HG02642 (cell line): Measurements from ENCODE around the gene PTPRE.

Source experiments
- ATAC-seq: cut with Tn5 transposase; IDR thresholded peaks from one replicate; pipeline ENCODE4 v1.9.1; 2021; ENCODE audit warnings: mild to moderate bottlenecking; ENCODE audit not compliant: unreplicated experiment, poor library complexity

PTPRE gene

DNA sequence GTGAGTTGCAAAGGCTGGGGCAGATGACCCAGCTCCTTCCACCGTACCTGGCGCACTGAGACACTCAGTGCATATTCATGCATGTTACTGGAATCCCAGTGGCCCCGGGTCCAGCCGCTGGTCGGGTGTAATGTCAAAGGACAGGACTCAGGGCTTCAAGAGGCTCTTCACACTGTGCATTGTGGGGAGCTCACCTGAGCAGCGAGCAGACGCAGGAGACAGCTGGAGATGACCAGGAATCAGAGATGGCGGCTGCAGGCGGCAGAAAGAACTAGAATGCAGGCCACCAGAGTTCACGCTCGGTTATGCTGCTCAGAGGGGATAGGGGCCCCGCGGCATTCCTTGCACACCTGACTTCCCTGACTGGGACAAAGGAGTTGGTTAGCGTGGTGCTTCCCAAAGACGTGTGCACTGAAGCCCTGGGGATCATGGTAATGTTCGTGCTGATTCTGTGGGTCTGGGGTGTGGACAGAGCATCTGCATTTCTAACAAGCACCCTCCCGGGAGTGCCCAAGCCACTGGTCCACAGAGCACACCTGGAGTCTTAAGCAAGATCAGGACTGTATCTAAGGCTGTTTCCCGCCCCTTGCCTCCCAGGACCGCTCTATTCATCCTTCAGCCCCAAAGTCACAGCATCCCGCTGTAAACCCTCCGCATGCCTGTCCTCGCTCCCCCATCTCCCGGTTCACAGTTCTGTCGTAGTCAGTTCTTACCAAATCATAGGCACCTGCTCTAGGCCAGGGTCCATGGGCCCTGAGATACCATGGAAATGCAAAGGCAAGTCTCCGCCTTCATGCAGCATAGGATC, 148.4 kb downstream of the PTPRE start:
- ATAC-seq, result no peak

- no peak for ATAC-seq
These were observed 149.6 kb downstream of the PTPRE start for GRCh38 chr10:128056303-128057050.

GRCh38 chr10:128058106-128058749, 151.3 kb downstream of the PTPRE start:
- no peak for ATAC-seq

GRCh38 chr10:128058750-128059134, 151.8 kb downstream of the PTPRE start:
- no peak for ATAC-seq

DNA sequence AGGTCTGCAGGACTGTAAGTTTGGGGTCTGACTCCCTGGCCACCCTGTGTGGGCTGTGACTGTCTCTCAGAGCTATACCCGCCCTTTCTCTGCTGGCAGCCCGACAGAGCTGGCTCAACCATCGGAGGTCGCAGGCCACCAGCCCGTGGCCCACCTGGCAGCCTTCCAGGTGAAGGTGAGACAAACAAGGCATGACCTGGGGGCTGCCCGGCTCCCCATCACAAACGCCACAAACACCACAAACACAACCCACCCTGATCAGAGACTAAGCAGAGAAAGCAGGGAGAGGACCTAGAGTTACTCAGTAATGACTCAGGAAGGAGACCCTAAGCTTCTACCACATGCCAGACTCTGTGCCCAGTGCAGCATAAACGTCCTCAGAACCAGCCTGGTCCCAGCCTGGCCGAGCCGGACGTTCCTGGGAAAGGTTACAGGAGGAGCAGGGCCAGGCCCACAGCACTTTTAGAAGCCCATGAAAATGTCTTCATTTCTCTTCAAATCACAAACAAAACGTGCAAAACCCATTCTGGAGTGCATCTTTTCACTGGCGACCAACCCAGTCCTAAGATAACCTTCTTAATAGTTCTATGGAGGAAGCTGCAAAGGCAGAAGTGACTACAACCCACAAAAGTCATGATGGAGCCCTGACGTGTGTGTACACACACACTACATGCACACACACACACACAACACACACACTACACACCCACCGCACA, 152.5 kb downstream of the PTPRE start:
- no peak for ATAC-seq

- ATAC-seq, result no peak
These were observed 153.0 kb downstream of the PTPRE start for GRCh38 chr10:128059982-128060293.

- ATAC-seq, result no peak
These were observed 153.7 kb downstream of the PTPRE start for GRCh38 chr10:128060341-128061250.

- no peak for ATAC-seq
These were observed 154.7 kb downstream of the PTPRE start for GRCh38 chr10:128061306-128062300.

- ATAC-seq, result peak; percentile 2
These were observed 155.5 kb downstream of the PTPRE start for GRCh38 chr10:128062331-128062880.

- peak; percentile 49 for ATAC-seq
These were observed 156.1 kb downstream of the PTPRE start for GRCh38 chr10:128062881-128063563.

- ATAC-seq, result peak; percentile 31
These were observed 156.8 kb downstream of the PTPRE start for GRCh38 chr10:128063736-128064107.

DNA sequence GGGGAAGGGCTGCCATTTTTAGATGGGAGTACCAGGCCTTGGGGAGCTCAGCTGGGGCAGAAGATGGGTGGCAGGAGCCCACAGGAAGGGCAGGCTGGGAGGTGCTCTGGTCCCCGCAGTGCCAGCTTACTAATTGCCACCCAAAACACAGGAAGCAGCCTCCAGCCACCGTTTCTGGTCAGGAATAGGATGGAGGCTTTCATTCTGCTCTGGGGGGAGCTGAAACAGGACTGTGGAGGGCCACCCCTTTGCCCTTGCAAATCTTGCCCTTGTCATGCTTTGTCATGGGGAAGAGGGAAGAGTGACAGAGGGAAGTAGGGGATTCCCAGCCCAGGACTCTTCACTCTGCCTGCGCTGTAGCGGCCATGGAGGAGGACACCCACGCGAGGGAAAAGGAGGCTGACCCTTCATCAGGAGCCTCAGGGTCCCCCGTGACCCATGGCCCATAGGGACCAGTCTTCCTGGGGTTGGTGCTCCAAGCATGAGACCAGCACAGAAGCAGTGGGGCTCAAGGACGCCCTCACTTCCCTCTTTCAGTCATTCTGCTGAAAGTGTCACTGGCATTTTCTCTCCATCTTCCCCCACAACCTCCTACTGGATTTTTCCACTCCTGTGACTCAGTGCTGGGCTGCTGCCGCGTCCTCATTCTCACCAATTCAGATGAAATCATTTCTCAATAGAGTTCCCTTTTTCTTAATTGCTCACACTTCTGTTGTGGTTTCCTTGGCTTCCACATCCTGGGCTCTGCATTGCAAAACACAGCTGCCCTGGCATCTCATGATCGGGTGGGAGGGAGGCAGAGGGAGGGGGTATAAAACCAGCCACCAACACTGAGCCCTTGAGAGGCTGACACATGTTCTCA, 157.4 kb downstream of the PTPRE start:
- peak; percentile 44 for ATAC-seq

GRCh38 chr10:128064970-128065580, 158.2 kb downstream of the PTPRE start:
- ATAC-seq, result no peak

DNA sequence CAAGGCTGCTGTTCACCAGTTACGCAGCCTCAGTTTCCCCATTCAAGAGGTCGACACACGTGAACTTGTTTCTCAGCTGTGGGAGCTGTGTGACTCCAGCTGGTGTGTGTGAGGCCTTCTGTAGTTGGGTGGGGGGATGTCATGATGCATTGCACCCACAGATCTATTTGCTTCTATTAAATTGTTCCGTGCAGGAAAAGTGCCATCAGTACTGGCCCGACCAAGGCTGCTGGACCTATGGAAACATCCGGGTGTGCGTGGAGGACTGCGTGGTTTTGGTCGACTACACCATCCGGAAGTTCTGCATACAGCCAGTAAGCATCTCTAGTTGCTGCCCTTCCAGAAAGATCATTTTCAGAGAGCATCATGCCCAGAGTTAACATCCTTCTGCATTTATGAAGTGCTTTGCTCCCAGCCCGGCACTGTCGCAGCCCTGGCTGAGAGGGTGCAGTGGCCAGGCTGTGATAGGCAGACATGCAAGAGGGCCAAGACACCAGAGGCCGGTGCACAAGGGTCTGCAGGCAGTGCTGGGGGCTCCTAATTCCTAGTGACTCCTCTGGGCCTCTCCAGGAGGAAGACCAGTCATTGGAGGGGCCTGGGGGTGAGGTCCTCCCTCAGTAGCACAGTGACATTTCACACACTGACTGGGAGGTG, 159.1 kb downstream of the PTPRE start:
- ATAC-seq, result no peak

GRCh38 chr10:128066870-128067382, 160.0 kb downstream of the PTPRE start:
- no peak for ATAC-seq
